MM.1S (cell line): ENCODE data around the gene OSBPL5.

Experiments
- EZH2 ChIP-seq: fragments of 300-600 bp; sonication (generic); optimal IDR thresholded peaks from 2 replicates; pipeline ENCODE3; 2017; ENCODE audit warnings: low read depth, mild to moderate bottlenecking, antibody characterized with exemption, low read length, mixed read lengths
- EZH2phosphoT487 ChIP-seq: fragments of 300-600 bp; sonication (generic); IDR thresholded peaks from 2 replicates; pipeline ENCODE4 v1.6.1; 2018; ENCODE audit warnings: antibody characterized with exemption, low read length
- TF ChIP-seq, protein P1 (sequence below): fragments of 300-600 bp; sonication (generic); IDR thresholded peaks from 2 replicates; pipeline ENCODE4 v1.5.1; 2016; ENCODE audit warnings: antibody characterized with exemption, low read length, mixed read lengths

DNA sequence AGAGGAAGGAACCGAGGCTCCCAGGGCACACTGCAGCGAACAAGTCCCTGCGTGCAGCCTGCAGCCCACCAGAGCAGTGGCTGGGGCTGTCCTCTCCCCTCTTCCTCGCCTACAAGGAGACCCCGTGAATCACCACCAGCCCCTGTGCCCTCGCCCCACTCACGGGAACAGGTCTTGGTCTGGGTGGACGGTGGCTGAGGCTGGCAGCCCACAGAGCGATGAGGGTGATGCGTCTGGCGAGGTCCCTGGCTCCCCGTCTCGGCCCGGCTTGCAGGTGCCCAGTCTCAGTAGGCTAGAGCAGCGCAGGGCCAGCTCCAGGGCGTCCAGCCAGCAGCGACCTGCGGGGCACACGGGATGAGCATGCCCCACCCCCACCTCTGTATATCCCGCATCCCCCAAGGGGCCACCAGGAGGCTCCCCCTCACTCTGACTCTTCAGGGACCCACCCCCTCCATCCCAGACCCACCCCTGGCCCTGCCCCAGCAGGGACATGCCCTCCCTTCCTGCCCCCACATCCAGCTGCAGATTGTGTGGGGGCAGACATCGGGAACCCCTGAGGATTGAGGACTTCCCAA lies 57.4 kb downstream of the OSBPL5 start:
- no peak for TF ChIP-seq EZH2
- TF ChIP-seq, protein P1, sequence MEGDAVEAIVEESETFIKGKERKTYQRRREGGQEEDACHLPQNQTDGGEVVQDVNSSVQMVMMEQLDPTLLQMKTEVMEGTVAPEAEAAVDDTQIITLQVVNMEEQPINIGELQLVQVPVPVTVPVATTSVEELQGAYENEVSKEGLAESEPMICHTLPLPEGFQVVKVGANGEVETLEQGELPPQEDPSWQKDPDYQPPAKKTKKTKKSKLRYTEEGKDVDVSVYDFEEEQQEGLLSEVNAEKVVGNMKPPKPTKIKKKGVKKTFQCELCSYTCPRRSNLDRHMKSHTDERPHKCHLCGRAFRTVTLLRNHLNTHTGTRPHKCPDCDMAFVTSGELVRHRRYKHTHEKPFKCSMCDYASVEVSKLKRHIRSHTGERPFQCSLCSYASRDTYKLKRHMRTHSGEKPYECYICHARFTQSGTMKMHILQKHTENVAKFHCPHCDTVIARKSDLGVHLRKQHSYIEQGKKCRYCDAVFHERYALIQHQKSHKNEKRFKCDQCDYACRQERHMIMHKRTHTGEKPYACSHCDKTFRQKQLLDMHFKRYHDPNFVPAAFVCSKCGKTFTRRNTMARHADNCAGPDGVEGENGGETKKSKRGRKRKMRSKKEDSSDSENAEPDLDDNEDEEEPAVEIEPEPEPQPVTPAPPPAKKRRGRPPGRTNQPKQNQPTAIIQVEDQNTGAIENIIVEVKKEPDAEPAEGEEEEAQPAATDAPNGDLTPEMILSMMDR = no peak
- TF ChIP-seq EZH2phosphoT487 = no peak
